Measurements from ENCODE around the gene MFSD1. TPM values are rescaled to one million over a fixed set of nuclear protein-coding genes. Genes with fewer than 3 reads are reported as not detected.

The MFSD1 gene
- total RNA-seq = 55.4 and 77.6 TPM in 2 replicates

- peak; percentile 87 to 92 for DNase-seq (ENCODE audit: low read depth in 2 of 2)
Measured at GRCh38 chr3:158801696-158802408, at the start of gene MFSD1. MFSD1 (plus strand) TSS chr3:158802054; CDS start chr3:158802153, 99 bp downstream.

GRCh38 chr3:158753854-158754253 is 48.0 kb upstream of the MFSD1 start:
- DNase-seq (ENCODE audit: low read depth in 2 of 2) = no peak

GRCh38 chr3:158755421-158755820 is 46.4 kb upstream of the MFSD1 start:
- no peak for DNase-seq (ENCODE audit: low read depth in 2 of 2)

- no peak for DNase-seq (ENCODE audit: low read depth in 2 of 2)
Measured at GRCh38 chr3:158761350-158761749, 40.5 kb upstream of the MFSD1 start.

GRCh38 chr3:158762701-158763100 is 39.2 kb upstream of the MFSD1 start:
- DNase-seq (ENCODE audit: low read depth in 2 of 2) = no peak

GRCh38 chr3:158763421-158763820 is 38.4 kb upstream of the MFSD1 start:
- DNase-seq (ENCODE audit: low read depth in 2 of 2) = no peak

- peak in 1 of 2 donors; percentile 72 for DNase-seq (ENCODE audit: low read depth in 2 of 2)
Measured at GRCh38 chr3:158765518-158766205, 36.2 kb upstream of the MFSD1 start.

- no peak for DNase-seq (ENCODE audit: low read depth in 2 of 2)
Measured at GRCh38 chr3:158766364-158766763, 35.5 kb upstream of the MFSD1 start.

GRCh38 chr3:158768361-158768787 is 33.5 kb upstream of the MFSD1 start:
- peak; percentile 24 to 83 for DNase-seq (ENCODE audit: low read depth in 2 of 2)

- DNase-seq (ENCODE audit: low read depth in 2 of 2) = peak in 1 of 2 donors; percentile 96
Measured at GRCh38 chr3:158768881-158769543, 32.8 kb upstream of the MFSD1 start.

- no peak for DNase-seq (ENCODE audit: low read depth in 2 of 2)
Measured at GRCh38 chr3:158769549-158769948, 32.3 kb upstream of the MFSD1 start.

GRCh38 chr3:158769952-158770740 is 31.7 kb upstream of the MFSD1 start:
- DNase-seq (ENCODE audit: low read depth in 2 of 2) = peak in 1 of 2 donors; percentile 73

- no peak for DNase-seq (ENCODE audit: low read depth in 2 of 2)
Measured at GRCh38 chr3:158770741-158771350, 31.0 kb upstream of the MFSD1 start.

- no peak for DNase-seq (ENCODE audit: low read depth in 2 of 2)
Measured at GRCh38 chr3:158771577-158771976, 30.3 kb upstream of the MFSD1 start.

GRCh38 chr3:158771982-158772381 is 29.9 kb upstream of the MFSD1 start:
- DNase-seq (ENCODE audit: low read depth in 2 of 2) = no peak

- no peak for DNase-seq (ENCODE audit: low read depth in 2 of 2)
Measured at GRCh38 chr3:158773166-158773565, 28.7 kb upstream of the MFSD1 start.

GRCh38 chr3:158773845-158774830 is 27.7 kb upstream of the MFSD1 start:
- DNase-seq (ENCODE audit: low read depth in 2 of 2) = no peak

- DNase-seq (ENCODE audit: low read depth in 2 of 2) = no peak
Measured at GRCh38 chr3:158774965-158775364, 26.9 kb upstream of the MFSD1 start.

GRCh38 chr3:158775426-158776410 is 26.1 kb upstream of the MFSD1 start:
- DNase-seq (ENCODE audit: low read depth in 2 of 2) = no peak

Measured in lung microvascular endothelial cell (primary cell).